Pons (tissue), 1 donor: ENCODE measurements around the gene PLEKHA7.
"Not testable (repeated sequence)": the region's sequence is repeated elsewhere in the genome, so short reads cannot be mapped to it uniquely, and the experiment has no call there.

Experiments used
- DNase-seq: peaks from one replicate; pipeline ENCODE4 v3.0.0-alpha.2; 2016; ENCODE audit warnings: low spot score

Gene PLEKHA7

DNA sequence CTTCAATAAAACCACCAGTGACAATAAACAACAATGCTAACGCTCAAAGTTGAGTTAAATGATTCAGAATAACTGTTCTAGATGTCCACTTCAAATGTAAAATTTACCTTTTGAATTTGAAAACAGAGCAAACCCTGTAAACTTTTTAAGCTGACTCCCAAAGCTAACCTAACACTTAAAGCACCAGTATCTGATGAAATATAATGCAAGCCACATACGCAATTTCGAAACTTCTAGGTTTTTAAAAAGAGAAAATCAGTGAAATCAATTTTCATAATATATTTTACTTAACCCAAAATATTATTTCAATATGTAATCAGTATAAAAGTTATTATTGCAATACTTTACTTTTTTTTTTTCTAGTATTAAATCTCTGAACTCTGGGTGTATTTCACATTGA is 71.3 kb downstream of the PLEKHA7 start:
- no peak for DNase-seq

DNA sequence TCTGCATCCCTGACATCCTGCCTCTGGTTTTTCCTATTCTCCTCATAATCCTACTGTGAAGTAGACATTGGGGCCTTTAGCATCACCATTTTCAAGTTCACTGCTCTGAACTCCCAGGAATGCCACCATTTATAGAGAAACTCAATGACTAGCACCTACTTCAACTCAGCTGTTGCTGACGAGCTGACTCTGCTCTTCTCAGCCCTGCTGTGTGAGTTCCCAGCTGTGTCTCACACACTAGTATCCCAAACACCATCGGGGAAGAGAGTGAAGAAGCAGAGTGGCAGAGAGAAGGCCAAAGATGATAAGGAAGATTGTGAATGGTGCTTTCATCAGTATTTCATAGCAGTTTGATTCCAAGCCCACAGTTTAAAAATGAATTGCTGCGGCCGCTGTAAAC is 71.9 kb downstream of the PLEKHA7 start:
- no peak for DNase-seq

DNA sequence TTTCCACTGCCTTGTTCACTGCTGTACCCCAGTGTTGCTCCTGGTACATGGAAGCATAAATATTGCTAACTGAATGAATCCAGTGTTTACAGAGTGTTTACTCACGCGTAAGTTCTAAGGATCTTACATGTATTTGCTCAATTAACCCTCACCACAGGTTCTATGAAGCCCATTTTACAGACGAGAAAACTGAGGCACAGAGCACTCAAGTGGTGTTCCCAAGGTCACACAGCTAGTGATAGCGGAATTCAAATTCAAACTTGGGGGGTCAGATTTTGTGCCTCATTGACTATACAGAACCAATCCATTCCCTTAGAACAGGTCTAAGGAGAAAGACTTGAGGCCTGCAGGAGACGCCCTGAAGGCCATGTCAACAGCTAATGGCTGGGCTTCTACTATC is 72.3 kb downstream of the PLEKHA7 start:
- no peak for DNase-seq

DNA sequence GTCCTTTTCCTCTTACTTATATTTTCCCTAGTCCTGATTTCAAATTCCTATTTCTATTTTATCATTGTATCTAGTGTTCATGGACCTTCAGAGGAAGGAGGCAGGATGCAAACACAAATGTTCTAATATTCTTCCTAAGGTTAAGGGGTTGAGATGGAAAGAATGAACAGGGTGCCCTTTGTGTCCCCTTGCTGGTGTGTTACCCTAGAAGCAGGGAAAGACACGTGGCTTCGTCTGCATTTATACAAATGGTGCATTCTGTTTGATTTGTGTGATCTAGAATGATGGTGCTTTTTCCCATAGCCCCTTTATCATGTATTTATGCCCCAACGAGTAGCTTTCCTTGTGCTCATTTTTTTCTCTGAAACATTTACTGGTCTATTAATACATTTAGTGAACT is 76.2 kb downstream of the PLEKHA7 start:
- DNase-seq, result peak; percentile 48

DNA sequence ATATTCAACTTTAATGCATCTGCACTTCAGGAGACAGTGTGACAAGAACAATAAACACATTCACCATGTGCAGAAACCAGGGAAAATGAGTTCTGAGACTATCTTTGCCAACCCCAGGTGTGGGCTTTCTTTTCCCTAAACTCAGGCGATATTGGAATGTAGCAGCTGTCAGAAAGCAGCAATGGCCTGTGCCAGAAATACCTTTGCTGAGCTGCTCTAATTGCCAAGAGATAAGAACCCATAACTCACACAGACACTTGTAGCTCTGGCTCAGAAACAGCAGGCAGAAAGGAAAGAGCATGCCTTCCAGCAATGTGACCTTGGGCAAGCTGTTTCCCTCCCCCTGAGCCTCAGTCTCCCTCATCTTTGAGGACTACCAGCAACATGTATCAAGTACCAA is 77.6 kb downstream of the PLEKHA7 start:
- no peak for DNase-seq

DNA sequence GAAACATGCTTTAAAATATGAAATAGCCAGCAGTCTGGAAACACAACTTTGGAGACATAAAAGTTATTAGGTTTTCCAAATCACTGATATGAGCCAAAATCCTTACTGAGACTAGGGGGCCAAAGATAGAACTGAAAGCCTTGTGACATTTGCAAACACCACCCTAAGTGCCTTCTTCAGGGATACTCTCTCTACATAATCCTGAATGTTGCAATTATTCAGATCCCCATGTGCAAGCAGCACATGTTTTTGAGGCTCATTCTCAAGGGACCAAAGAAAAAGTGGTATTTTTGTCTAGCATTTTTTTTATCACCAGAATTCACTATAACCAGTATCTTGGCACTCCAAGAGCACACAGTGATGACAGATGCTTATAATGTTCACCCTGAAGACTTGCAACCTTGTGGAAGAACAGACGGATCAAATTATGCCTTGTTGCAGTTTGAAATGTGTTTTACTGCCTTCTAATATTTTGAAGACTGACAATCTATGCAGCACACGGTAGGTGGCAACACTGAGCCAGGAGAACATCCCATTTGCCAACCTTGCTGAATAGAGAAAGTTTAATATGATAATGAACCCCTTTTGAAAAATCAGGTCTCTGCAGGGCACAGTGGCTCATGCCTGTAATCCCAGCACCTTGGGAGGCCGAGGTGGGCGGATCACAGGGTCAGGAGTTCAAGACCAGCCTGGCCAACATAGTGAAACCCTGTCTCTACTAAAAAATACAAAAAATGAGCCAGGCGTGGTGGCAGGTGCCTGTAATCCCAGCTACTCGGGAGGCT is 78.5 kb downstream of the PLEKHA7 start:
- DNase-seq, result peak; percentile 28

DNA sequence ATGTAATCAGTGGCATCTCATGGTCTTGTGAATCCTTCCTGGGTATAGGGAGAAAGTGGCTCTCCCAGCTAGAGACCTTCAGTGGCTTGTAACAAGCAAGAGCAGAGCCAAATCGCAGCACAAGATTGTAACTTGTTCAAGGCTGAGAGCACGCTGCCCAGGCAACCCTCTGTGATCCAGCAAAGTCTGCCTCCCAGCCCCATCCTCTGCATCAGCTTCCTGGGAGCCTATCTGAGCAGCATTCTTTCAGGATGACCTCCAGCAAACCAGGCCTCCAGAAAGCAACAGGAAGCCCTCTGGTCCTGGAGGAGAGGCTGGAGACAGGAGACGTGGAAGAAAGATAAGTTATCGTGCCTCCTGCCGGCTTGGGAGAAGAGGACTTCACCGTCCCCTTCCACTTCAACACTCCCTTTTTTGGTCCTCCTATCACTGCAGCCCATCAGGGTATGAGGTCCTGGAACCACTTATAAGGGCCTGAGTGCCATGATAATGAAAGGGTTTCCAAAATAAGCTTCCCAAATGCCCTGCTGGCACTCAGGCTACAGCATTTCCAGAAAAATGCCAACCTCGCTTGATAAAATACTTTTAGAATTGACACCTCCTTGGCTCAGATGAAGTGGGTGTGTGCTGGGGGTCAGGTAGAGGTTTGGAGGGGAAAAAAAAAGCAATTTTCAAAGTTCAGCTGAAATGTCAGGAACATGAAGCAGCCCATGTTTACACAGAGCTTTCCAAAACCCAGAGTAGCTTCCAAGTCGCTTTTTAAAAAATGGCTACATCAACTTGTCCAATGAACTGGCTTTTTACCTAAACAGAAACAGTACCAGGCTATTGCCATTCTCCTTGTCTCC is 80.2 kb downstream of the PLEKHA7 start:
- no peak for DNase-seq

DNA sequence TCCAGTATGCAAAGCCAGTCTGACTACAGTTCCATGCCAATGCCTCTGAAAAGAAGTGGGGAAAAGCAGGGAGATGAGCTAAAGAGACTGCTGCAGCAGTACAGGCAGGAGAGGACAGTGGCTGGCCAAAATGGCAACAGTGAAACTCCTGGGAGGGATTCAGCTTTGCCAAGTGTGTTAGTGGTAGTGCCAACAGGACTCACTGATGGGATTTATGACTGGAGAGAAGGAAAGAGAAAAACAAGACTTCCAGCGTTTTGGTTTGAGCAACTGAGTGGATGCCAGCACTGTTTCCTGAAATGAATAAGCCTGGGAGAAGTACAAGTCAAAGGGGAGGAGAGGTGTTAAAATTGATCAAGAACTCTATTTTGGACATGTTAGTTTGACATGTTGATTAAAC is 80.9 kb downstream of the PLEKHA7 start:
- DNase-seq, result no peak

DNA sequence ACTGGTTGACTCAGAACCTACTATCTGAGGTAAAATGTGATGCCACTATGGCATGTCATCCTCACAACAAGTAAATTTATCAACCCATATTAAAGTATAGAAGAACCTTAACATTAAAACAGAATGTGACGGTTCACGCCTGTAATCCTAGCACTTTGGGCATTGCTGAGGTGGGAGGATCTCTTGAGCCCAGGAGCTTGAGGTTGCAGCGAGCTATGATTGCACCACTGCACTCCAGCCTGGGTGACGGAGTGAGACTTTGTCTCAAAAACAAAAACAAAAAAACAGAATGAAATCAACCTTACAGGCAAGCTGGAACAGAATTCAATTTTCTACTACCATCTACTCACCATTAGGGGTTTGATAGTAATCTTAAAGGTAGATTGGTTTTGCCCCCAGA is 86.2 kb downstream of the PLEKHA7 start:
- no peak for DNase-seq

DNA sequence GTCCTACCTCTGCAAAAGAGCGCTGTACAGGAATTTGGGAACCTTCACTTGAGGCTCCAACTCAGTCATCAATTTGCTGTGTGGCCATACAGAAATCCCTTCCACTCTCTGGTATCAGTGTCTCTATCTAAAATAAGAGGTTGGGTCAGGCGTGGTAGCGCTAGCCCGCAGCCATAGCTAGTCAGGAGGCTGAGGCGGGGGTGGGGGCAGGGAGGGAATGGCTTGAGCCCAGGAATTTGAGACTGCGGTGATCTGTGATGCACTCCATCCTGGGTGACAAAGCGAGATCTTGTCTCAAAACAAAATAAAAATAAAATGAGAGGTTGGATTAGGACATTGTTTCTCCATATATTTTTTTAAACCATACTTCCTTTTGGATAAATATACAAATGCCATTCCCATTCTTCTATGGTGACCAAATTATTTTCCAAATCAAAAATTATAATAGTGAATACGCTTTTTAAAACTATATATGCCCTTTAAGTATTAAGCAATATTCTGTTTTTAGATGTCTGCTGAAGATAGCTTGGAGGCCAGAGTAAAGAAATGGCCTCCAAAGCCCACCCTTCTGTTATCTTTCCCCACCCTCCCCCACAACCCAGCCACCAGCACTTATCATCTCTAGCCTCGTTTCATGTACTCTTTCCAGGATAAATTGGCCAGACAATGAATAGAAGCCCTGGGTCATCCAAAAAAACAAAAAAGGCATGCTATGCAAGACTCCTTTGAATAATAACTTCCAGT is 87.2 kb downstream of the PLEKHA7 start:
- no peak for DNase-seq

DNA sequence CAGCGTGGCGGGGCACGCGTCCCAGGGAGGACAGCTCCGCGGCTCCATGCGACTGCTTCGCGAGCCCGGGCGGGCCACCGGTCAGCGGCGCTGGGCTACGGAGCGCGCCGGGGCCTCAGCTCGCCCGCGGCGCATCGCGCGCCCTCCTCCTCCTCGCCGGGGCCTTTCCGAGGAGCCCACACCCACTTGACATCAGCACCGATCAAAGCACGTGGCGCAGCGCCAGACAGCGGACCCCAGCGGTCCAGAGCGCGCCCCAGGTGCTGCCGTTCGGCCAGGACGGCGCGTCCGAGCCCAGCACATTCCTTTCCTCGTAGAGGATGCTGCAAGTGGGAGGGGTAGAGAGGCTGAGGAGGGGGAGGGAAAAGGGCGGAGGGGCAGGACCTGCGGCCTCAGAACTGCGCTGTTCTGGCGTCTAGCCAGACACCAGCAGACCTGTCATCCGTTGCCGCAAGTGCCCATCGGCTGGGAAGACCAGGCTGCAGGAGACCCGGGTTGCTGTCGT is 88.6 kb downstream of the PLEKHA7 start:
- no peak for DNase-seq

DNA sequence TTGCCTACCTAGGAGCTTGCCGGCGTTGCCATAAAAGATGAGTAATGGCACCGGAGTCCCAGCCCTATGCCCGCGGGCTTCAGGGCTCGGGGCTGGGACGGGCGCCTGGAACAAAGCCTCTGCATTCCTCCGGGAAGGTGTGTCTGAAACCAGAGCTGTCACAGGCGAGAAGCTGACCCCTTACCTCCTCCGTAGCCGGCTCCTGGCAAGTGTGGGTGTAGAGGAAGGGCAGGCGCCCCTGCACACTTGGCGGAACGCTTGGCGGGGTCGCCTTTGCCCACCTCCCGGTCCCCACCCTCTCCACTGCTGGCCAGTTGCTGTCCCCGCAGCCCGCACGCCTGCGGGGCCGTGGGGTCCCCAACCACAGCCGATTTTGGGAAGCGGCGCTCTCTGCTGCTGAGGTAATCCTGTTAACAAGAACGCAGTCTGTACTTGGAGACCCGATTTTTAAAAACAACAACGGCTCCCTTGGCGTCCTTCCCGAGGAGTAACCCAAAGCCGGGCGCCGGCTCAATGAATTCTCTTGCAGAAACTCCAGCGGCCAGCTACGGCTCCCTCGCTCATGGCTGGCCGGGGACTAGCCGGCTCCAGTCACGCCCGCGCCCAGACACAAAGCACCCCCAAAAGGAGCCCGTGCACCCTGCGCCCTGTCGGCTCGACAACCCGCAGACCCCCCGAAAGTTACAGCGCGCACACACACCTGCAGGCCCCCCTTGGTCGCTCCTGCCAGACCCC is 89.2 kb downstream of the PLEKHA7 start:
- DNase-seq, result no peak

DNA sequence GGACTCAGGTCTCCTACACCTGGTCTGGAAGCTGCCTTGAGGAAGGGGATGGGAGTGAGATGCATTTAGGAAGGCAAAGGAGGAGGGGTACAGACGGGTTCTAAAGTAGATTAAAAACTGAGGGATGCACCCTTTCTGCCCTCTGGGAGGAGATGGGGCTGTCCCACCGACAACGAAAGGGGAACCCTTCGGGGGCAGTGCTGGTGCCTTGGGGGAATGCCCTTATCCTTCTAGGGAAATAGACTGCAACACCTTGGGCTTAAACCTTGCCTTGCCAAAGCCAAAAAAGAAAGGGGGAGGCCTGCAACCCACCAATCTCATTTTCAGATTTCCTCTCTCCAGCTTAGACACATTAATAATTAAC is 89.8 kb downstream of the PLEKHA7 start:
- no peak for DNase-seq

DNA sequence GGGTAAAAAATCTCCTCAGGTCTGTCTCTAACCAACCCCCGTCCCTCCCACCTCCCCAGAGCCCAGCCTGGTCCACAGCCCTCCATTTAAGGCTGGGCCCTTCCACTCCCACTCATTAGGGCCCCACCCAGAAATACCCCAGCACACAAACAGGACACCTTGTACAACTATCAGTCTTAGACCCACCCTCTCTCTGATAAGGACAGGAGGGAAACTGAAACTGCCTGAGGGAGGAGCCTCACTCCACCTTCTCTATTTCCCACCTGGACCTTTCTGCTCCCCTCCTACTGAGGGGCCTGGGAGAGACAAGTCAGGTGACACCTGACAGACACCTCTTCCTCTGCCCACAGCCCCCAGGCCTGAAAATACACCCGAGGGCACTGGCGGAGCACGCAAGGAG is 90.2 kb downstream of the PLEKHA7 start:
- no peak for DNase-seq

DNA sequence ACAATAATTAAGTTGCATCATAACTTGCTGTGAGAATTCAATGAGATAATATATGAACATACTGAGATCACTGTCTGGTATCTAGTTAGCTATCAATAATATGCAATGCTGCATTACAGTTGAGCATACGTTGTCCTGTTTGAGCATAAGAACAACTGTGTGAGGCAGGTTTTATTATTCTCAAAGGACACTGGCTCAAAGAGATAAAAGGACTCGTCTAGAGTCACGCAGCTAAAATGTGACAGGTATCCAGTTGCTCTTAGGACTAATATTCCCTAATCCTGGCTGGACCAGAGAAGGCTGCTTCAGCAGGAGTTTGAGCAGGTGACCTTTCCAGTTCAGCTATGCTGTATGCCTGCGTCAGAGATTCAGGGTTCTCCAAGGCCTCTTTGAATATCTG is 92.5 kb downstream of the PLEKHA7 start:
- no peak for DNase-seq

DNA sequence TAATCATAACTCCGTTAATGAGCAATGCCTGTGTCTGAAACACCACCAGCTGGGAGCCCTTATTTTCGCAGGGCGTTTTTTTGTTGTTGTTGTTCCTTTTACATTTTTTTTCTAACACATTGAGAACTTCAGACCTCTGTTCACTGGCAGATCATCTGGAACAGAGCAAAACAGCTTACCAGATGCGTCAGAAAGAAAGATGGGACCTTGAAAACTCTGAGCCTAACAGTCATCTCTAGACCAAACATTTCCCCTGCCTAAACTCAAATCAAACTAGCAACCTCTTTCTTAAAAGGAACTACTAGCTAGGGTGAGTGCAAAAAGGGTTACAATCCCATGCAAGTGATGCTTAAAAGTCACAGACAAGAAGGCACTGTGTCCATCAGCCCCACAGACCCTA is 93.2 kb downstream of the PLEKHA7 start:
- no peak for DNase-seq

DNA sequence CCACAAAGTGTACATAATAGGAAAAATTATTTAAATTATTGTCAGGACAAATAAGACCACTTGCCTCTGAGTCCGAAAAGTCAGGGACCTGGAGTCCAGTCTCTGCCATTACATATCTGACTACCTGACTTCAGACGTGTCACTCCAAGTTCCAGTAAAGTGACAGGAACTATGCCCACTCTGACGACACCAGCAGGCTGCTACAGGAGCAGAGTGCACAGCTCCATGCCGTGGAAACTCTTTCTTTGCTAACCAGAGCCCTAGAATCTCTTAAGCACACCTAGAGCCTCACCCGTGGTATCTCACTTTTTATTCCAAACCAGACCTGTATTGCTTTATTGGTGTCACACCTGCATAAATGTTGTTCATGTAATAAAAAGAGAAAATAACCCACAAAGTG is 93.7 kb downstream of the PLEKHA7 start:
- no peak for DNase-seq

DNA sequence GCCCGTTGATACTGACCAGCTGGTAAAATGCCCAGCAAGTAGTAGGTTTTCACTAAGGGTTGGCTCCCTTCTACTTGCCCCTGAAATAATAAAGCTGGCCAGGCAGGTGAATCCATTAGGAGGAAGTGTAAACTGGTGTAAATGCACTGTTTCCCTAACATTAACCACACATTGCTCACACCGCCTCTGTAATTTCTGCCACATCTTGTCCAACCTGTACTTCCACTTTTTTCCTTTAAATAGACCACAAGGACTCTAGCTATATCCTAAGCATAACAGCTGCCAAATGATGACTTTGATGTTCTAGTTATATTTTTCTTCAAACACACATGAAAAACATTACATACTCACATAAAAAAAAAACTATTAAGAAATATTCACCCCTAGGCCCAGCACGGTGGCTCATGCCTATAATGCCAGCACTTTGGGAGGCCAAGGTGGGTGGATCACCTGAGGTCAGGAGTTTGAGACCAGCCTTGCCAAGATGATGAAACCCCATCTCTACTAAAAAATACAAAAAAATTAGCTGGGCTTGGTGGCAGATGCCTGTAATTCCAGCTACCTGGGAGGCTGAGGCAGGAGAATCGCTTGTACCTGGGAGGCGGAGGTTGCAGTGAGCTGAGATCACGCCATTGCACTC is 95.6 kb downstream of the PLEKHA7 start:
- not testable (repeated sequence) for DNase-seq

DNA sequence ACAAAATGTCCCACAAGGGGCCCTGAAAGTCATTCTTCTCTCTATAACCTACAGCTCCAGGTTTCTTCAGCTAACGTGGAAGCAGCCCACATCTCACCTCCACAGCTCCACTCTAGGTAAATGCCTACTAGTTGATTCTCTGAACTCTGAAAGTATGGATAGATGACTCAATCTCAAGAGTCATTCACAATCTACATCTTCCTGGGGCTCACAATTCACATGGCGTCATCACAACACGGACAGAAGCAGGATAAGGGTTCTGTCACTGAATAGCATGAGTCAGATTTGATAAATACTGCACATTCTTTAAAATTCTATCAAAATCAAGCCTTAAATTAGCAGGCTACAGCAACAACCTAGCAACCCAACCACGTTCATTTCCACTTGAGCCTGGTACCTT is 96.3 kb downstream of the PLEKHA7 start:
- DNase-seq, result no peak

DNA sequence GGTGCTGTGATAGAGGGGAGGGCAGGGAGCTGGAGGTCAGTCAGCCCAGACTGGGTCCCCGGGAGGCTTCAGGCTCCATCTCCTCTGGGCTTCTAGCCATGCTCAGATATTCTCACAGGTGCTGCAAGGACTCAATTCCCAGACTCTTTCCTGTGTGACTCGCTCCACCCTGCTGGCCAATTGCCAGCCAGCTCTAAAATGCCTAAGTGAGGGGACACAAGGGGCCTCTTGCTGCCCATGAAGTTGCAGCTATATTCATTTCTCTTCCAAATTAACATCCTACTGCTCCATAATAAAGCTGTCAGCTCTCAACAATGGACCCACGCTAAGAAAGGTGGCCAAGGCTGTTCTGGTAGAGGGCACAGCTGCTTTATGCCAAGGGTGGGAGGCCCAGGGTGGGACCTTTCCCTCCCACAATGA is 101.5 kb downstream of the PLEKHA7 start:
- no peak for DNase-seq

DNA sequence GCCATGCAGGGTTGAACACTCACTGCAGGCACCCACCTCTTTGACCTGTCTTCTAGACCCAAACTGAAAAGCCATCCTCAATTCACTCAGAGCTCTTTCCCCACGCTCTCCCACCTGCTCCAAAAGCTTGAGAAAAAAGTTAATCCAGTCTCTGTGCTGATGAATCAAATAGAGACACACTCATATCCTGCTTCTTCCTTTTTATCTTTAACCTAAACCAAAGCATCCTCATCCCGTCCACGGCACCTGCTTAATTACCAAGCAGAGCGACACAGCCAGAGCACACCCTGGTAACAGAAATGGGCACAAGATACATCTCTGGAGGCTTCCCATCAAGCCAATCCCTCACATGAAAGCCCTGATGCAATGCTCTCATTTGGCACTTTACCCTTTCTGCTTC is 102.6 kb downstream of the PLEKHA7 start:
- no peak for DNase-seq
